ENCODE measurements around the gene C6.

C6 gene

GRCh38 chr5:41247135-41247534 is 33.8 kb upstream of the C6 start:
- Histone ChIP-seq H3K4me3 (ENCODE audit: low read depth, low read length) (no peak overlapping the region), H3K9me3 (ENCODE audit: control insufficient read depth, insufficient read depth, low read depth, low read length) (no peaks in the 10 kb centered on the region; the same call in 1 of the 2 replicates), H3K27ac (ENCODE audit: extremely low read depth, low read depth, low read length) (no peak overlapping the region), H3K36me3 (ENCODE audit: control insufficient read depth in 2 of 2, insufficient read depth in 1 of 2, low read length in 2 of 2) (no peaks in the 10 kb centered on the region), H3K4me1 (ENCODE audit: control insufficient read depth, insufficient read depth, low read length) (no peaks in the 10 kb centered on the region)
- TF ChIP-seq, protein P1, sequence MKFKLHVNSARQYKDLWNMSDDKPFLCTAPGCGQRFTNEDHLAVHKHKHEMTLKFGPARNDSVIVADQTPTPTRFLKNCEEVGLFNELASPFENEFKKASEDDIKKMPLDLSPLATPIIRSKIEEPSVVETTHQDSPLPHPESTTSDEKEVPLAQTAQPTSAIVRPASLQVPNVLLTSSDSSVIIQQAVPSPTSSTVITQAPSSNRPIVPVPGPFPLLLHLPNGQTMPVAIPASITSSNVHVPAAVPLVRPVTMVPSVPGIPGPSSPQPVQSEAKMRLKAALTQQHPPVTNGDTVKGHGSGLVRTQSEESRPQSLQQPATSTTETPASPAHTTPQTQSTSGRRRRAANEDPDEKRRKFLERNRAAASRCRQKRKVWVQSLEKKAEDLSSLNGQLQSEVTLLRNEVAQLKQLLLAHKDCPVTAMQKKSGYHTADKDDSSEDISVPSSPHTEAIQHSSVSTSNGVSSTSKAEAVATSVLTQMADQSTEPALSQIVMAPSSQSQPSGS (tag by site-specific recombination; IDR thresholded peaks at IDR 0.05; ENCODE audit: low read depth), result peak; percentile 38; the same call in 1 of the 2 replicates
- no peak for TF ChIP-seq ZNF830 (tag by site-specific recombination; IDR thresholded peaks at IDR 0.05; ENCODE audit: low read depth)
- POLR2A ChIA-PET, result no interaction called here
- CTCF ChIA-PET, result no interaction called here

GRCh38 chr5:41246376-41246775 is 33.0 kb upstream of the C6 start:
- H3K36me3 ChIP-seq (ENCODE audit: control insufficient read depth in 2 of 2, insufficient read depth in 1 of 2, low read length in 2 of 2), result no peaks in the 10 kb centered on the region
- TF ChIP-seq ZNF302 (tag by site-specific recombination; IDR thresholded peaks at IDR 0.05; ENCODE audit: low read depth), result no peak
- no peak for TF ChIP-seq ZNF140 (tag by site-specific recombination; IDR thresholded peaks at IDR 0.05)
- TF ChIP-seq ZNF561 (tag by site-specific recombination; IDR thresholded peaks at IDR 0.05; ENCODE audit: borderline replicate concordance), result no peak
- no peak for TF ChIP-seq ZNF677 (tag by site-specific recombination; IDR thresholded peaks at IDR 0.05)
- no peak for TF ChIP-seq ZNF23 (tag by site-specific recombination; IDR thresholded peaks at IDR 0.05; ENCODE audit: borderline replicate concordance)
- TF ChIP-seq GLIS2 (tag by site-specific recombination; IDR thresholded peaks at IDR 0.05), result no peak
- TF ChIP-seq ZNF510 (tag by site-specific recombination; IDR thresholded peaks at IDR 0.05; ENCODE audit: insufficient replicate concordance), result no peak
- no peak for TF ChIP-seq ZNF791 (tag by site-specific recombination; IDR thresholded peaks at IDR 0.05)
- no peak for TF ChIP-seq BCL6B (tag by site-specific recombination; IDR thresholded peaks at IDR 0.05)
- no peak for TF ChIP-seq BCL11A (tag by site-specific recombination; IDR thresholded peaks at IDR 0.05; ENCODE audit: low read depth)
- TF ChIP-seq, protein P2, sequence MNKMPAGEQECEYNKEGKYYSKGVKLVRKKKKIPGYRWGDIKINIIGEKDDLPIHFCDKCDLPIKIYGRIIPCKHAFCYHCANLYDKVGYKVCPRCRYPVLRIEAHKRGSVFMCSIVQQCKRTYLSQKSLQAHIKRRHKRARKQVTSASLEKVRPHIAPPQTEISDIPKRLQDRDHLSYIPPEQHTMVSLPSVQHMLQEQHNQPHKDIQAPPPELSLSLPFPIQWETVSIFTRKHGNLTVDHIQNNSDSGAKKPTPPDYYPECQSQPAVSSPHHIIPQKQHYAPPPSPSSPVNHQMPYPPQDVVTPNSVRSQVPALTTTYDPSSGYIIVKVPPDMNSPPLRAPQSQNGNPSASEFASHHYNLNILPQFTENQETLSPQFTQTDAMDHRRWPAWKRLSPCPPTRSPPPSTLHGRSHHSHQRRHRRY (tag by site-specific recombination; IDR thresholded peaks at IDR 0.05), result no peak
- ChIA-PET POLR2A (no interaction called here), CTCF (no interaction called here)
- no peaks in the 10 kb centered on the region for H3K4me1 ChIP-seq (ENCODE audit: control insufficient read depth, insufficient read depth, low read length)
- no peak overlapping the region for H3K27ac ChIP-seq (ENCODE audit: extremely low read depth, low read depth, low read length)
- no peak overlapping the region for H3K4me3 ChIP-seq (ENCODE audit: low read depth, low read length)
- H3K9me3 ChIP-seq (ENCODE audit: control insufficient read depth, insufficient read depth, low read depth, low read length), result no peaks in the 10 kb centered on the region; the same call in 1 of the 2 replicates

DNA sequence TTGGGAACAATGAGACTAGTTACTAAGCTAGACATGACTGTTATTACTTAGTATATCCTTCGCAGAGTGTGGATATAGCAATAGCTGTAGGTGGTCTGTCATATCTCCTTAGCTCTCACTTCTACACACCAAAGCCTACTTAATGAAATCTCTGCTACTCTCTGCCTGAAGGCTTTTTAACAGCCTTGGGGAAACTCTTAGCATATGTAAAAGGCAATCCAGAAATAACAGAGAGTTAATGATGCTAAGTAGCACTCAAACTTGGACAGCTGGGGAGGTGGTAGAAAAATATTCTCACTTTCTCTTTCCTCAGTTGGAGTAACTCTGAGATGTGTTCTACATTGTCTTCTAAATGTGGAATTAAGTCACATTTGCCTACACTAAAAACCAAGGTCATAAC is 30.2 kb upstream of the C6 start:
- POLR2A ChIA-PET, result no interaction called here
- CTCF ChIA-PET, result no interaction called here
- H3K36me3 ChIP-seq (ENCODE audit: control insufficient read depth in 2 of 2, insufficient read depth in 1 of 2, low read length in 2 of 2), result no peaks in the 10 kb centered on the region
- TF ChIP-seq PBX3 (CRISPR knock-in tag; IDR thresholded peaks at IDR 0.05) (no peak), ZNF157 (tag by site-specific recombination; IDR thresholded peaks at IDR 0.05) (no peak), BCL11B (tag by site-specific recombination; IDR thresholded peaks at IDR 0.05; ENCODE audit: low read depth) (no peak), ZNF174 (tag by site-specific recombination; IDR thresholded peaks at IDR 0.05) (no peak), ZNF521 (tag by site-specific recombination; IDR thresholded peaks at IDR 0.05) (no peak)
- TF ChIP-seq, protein P3, sequence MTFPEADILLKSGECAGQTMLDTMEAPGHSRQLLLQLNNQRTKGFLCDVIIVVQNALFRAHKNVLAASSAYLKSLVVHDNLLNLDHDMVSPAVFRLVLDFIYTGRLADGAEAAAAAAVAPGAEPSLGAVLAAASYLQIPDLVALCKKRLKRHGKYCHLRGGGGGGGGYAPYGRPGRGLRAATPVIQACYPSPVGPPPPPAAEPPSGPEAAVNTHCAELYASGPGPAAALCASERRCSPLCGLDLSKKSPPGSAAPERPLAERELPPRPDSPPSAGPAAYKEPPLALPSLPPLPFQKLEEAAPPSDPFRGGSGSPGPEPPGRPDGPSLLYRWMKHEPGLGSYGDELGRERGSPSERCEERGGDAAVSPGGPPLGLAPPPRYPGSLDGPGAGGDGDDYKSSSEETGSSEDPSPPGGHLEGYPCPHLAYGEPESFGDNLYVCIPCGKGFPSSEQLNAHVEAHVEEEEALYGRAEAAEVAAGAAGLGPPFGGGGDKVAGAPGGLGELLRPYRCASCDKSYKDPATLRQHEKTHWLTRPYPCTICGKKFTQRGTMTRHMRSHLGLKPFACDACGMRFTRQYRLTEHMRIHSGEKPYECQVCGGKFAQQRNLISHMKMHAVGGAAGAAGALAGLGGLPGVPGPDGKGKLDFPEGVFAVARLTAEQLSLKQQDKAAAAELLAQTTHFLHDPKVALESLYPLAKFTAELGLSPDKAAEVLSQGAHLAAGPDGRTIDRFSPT (tag by site-specific recombination; IDR thresholded peaks at IDR 0.05), result no peak
- TF ChIP-seq, protein P4, sequence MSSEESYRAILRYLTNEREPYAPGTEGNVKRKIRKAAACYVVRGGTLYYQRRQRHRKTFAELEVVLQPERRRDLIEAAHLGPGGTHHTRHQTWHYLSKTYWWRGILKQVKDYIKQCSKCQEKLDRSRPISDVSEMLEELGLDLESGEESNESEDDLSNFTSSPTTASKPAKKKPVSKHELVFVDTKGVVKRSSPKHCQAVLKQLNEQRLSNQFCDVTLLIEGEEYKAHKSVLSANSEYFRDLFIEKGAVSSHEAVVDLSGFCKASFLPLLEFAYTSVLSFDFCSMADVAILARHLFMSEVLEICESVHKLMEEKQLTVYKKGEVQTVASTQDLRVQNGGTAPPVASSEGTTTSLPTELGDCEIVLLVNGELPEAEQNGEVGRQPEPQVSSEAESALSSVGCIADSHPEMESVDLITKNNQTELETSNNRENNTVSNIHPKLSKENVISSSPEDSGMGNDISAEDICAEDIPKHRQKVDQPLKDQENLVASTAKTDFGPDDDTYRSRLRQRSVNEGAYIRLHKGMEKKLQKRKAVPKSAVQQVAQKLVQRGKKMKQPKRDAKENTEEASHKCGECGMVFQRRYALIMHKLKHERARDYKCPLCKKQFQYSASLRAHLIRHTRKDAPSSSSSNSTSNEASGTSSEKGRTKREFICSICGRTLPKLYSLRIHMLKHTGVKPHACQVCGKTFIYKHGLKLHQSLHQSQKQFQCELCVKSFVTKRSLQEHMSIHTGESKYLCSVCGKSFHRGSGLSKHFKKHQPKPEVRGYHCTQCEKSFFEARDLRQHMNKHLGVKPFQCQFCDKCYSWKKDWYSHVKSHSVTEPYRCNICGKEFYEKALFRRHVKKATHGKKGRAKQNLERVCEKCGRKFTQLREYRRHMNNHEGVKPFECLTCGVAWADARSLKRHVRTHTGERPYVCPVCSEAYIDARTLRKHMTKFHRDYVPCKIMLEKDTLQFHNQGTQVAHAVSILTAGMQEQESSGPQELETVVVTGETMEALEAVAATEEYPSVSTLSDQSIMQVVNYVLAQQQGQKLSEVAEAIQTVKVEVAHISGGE (tag by site-specific recombination; conservative IDR thresholded peaks at IDR 0.05; ENCODE audit: low read depth), result no peak

More for the DNA sequence above, 30.2 kb upstream of the C6 start:
- H3K4me3 ChIP-seq (ENCODE audit: low read depth, low read length), result no peak overlapping the region
- no peaks in the 10 kb centered on the region; the same call in 1 of the 2 replicates for H3K9me3 ChIP-seq (ENCODE audit: control insufficient read depth, insufficient read depth, low read depth, low read length)
- H3K4me1 ChIP-seq (ENCODE audit: control insufficient read depth, insufficient read depth, low read length), result no peaks in the 10 kb centered on the region
- no peak overlapping the region for H3K27ac ChIP-seq (ENCODE audit: extremely low read depth, low read depth, low read length)

Measured in HEK293 (cell line).